GM19351 (cell line): Measurements from ENCODE around the gene AFAP1L2.
"Not testable (repeated sequence)": the region's sequence is repeated elsewhere in the genome, so short reads cannot be mapped to it uniquely, and the experiment has no call there.

Source experiments
- ATAC-seq: cut with Tn5 transposase; IDR thresholded peaks from one replicate; pipeline ENCODE4 v1.9.1; 2021; ENCODE audit warnings: mild to moderate bottlenecking, moderate library complexity; ENCODE audit not compliant: unreplicated experiment

Gene AFAP1L2

GRCh38 chr10:114364726-114365125, 39.6 kb downstream of the AFAP1L2 start:
- ATAC-seq, result no peak

- ATAC-seq, result no peak
These were observed 40.4 kb downstream of the AFAP1L2 start for GRCh38 chr10:114363745-114364454.

GRCh38 chr10:114362826-114363355, 41.4 kb downstream of the AFAP1L2 start:
- no peak for ATAC-seq

- no peak for ATAC-seq
These were observed 44.4 kb downstream of the AFAP1L2 start for GRCh38 chr10:114359953-114360345.

GRCh38 chr10:114359041-114359952, 45.0 kb downstream of the AFAP1L2 start:
- no peak for ATAC-seq

GRCh38 chr10:114357515-114357996, 46.7 kb downstream of the AFAP1L2 start:
- ATAC-seq, result no peak

- peak; percentile 78 for ATAC-seq
These were observed 47.4 kb downstream of the AFAP1L2 start for GRCh38 chr10:114356751-114357514.

GRCh38 chr10:114356126-114356525, 48.2 kb downstream of the AFAP1L2 start:
- ATAC-seq, result no peak

GRCh38 chr10:114353383-114353782, 50.9 kb downstream of the AFAP1L2 start:
- no peak for ATAC-seq

GRCh38 chr10:114352653-114353298, 51.5 kb downstream of the AFAP1L2 start:
- ATAC-seq, result no peak

GRCh38 chr10:114350751-114351150, 53.6 kb downstream of the AFAP1L2 start:
- ATAC-seq, result no peak

- no peak for ATAC-seq
These were observed 54.6 kb downstream of the AFAP1L2 start for GRCh38 chr10:114349522-114350215.

GRCh38 chr10:114349071-114349470, 55.2 kb downstream of the AFAP1L2 start:
- not testable (repeated sequence) for ATAC-seq

- ATAC-seq, result no peak
These were observed 56.5 kb downstream of the AFAP1L2 start for GRCh38 chr10:114347791-114348190.

- ATAC-seq, result no peak
These were observed 57.1 kb downstream of the AFAP1L2 start for GRCh38 chr10:114347241-114347640.

GRCh38 chr10:114346176-114347031, 57.9 kb downstream of the AFAP1L2 start:
- ATAC-seq, result peak; percentile 54

GRCh38 chr10:114345701-114346100, 58.6 kb downstream of the AFAP1L2 start:
- ATAC-seq, result no peak

GRCh38 chr10:114343623-114344505, 60.4 kb downstream of the AFAP1L2 start:
- no peak for ATAC-seq
